ENCODE results near the gene ADGRG3. TPM values are rescaled to one million over a fixed set of nuclear protein-coding genes. Genes with fewer than 3 reads are reported as not detected.

The ADGRG3 gene
- total RNA-seq, 3 donors from 2014 or later (not counting 1 experiment from before 2014, with no cell fraction given): 16.6 to 57.3 (median 20.7) TPM

DNA sequence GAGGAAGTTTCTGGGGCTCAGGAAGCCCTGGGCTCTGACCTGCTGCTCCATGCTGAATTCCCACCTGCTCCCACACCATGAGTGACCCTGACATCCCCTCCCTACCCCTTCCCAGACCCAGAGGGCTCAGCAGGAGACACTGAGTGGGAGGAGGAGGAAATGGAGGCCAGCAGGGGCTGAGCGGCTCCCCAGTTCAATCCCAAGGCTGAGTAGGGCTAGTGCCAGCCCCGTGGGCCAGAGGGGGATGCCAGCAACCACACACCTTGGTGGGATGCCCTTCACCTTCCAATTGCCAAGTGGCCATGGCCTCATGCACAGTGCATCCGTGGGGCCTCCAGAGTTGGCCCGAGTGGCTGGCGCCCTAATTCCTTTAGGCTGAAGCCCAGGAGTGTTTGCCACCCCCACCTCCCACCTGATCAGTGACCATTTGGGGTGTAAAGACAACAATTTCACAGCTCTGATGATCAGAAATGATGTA, 1.0 kb upstream of the ADGRG3 start:
- Histone ChIP-seq H3K36me3 (ENCODE audit: control insufficient read depth, insufficient read depth, low read length) (peaks cover 37% of the 10 kb centered on the region), H3K4me1 (ENCODE audit: control insufficient read depth, insufficient read depth, low read length) (peaks cover 57% of the 10 kb centered on the region), H3K27me3 (ENCODE audit: control insufficient read depth, insufficient read depth, low read length) (no peaks in the 10 kb centered on the region), H3K4me3 (ENCODE audit: low read length) (no peak overlapping the region), H3K27ac (ENCODE audit: low read length) (peak overlapping the region; percentile 73), H3K9me3 (ENCODE audit: control insufficient read depth, insufficient read depth, low read length) (no peaks in the 10 kb centered on the region)
- Mint-ChIP-seq H3K9me3 (no peaks in the 10 kb centered on the region), H3K4me3 (peak overlapping the region; percentile 53), H3K4me1 (peaks cover 44 to 60% of the 10 kb centered on the region in 2 donors), H3K36me3 (peaks cover 13% of the 10 kb centered on the region), H3K27ac (peak overlapping the region; percentile 97 to 98), H3K27me3 (ENCODE audit: low read depth in 2 of 2) (no peaks in the 10 kb centered on the region)
- intact Hi-C loops (cut with micrococcal nuclease): loop anchor here (2.0 to 10.0 kb wide), 4 partner anchors 18 to 338 kb away; partner anchors contain the start of genes KATNB1, USB1 and ZNF319
- DNase-seq (no peak), ATAC-seq (no peak)
- TF ChIP-seq, protein P1, sequence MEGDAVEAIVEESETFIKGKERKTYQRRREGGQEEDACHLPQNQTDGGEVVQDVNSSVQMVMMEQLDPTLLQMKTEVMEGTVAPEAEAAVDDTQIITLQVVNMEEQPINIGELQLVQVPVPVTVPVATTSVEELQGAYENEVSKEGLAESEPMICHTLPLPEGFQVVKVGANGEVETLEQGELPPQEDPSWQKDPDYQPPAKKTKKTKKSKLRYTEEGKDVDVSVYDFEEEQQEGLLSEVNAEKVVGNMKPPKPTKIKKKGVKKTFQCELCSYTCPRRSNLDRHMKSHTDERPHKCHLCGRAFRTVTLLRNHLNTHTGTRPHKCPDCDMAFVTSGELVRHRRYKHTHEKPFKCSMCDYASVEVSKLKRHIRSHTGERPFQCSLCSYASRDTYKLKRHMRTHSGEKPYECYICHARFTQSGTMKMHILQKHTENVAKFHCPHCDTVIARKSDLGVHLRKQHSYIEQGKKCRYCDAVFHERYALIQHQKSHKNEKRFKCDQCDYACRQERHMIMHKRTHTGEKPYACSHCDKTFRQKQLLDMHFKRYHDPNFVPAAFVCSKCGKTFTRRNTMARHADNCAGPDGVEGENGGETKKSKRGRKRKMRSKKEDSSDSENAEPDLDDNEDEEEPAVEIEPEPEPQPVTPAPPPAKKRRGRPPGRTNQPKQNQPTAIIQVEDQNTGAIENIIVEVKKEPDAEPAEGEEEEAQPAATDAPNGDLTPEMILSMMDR (IDR thresholded peaks at IDR 0.05): no peak
- 85% methylated on average over 5 of the region's 5 CpGs for WGBS (ENCODE audit: insufficient coverage)

DNA sequence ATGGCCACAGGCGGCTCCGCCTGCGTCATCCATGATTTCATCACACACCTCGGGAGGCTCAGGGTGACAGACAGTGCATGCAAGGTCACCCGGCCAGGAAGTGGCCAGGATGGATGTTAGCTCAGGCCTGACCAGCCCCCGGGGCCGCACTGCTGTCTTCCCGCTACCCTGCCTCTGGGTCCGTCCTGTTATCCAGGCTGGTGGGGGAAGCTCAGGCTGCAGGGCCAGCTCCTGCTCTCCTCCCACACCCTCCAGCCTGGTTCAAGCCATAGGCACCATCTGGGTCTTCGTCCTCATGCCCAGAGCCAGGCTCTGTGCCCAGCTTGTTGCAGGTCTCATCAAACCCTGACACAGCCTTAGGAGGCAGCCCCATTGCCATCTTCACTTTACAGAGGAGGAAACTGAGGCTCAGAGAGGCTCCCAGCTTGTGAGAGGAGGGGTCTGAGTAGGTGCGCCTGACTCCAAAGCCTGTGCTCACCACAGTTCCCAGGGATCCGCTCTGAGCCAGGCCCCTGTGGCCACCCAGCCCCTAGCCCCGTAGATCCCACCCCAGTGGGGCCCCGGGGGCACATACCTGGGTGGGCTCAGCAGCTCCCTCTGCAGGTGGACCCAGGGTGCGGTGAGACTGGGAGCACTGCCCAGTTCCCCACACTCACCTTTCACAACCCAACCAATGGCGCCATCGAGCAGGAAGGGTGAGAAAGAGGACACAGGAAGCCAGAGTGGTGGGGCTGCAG, 412 bp upstream of the ADGRG3 start:
- no peaks in the 10 kb centered on the region for H3K27me3 ChIP-seq (ENCODE audit: control insufficient read depth, insufficient read depth, low read length)
- H3K9me3 Mint-ChIP-seq: no peaks in the 10 kb centered on the region
- ATAC-seq: peak; percentile 76 to 92 (median 82)
- H3K27ac Mint-ChIP-seq: peak overlapping the region; percentile 97 to 98
- no peaks in the 10 kb centered on the region for H3K27me3 Mint-ChIP-seq (ENCODE audit: low read depth in 2 of 2)
- peak overlapping the region; percentile 53 for H3K4me3 Mint-ChIP-seq
- TF ChIP-seq, protein P1 (IDR thresholded peaks at IDR 0.05): no peak
- no peak overlapping the region for H3K4me3 ChIP-seq (ENCODE audit: low read length)
- H3K36me3 ChIP-seq (ENCODE audit: control insufficient read depth, insufficient read depth, low read length): peaks cover 31% of the 10 kb centered on the region
- DNase-seq: peak; percentile 52 to 77
- H3K27ac ChIP-seq (ENCODE audit: low read length): peak overlapping the region; percentile 90
- no peaks in the 10 kb centered on the region for H3K9me3 ChIP-seq (ENCODE audit: control insufficient read depth, insufficient read depth, low read length)
- H3K4me1 Mint-ChIP-seq: peaks cover 38 to 54% of the 10 kb centered on the region in 2 donors
- intact Hi-C loops (cut with micrococcal nuclease): loop anchor here (2.0 to 10.0 kb wide), 4 partner anchors 19 to 337 kb away; partner anchors contain the start of genes KATNB1, USB1 and ZNF319
- 53% methylated on average over 17 of the region's 17 CpGs for WGBS (ENCODE audit: insufficient coverage)
- H3K4me1 ChIP-seq (ENCODE audit: control insufficient read depth, insufficient read depth, low read length): peaks cover 53% of the 10 kb centered on the region
- peaks cover 13% of the 10 kb centered on the region for H3K36me3 Mint-ChIP-seq

- ATAC-seq: no peak
- DNase-seq: no peak
- Mint-ChIP-seq H3K36me3 (peaks cover 13% of the 10 kb centered on the region), H3K27ac (peak overlapping the region; percentile 97 to 98), H3K9me3 (no peaks in the 10 kb centered on the region), H3K4me3 (peak overlapping the region; percentile 84), H3K4me1 (peaks cover 38 to 57% of the 10 kb centered on the region in 2 donors), H3K27me3 (ENCODE audit: low read depth in 2 of 2) (no peaks in the 10 kb centered on the region)
- no peak overlapping the region for H3K4me3 ChIP-seq (ENCODE audit: low read length)
- no peaks in the 10 kb centered on the region for H3K9me3 ChIP-seq (ENCODE audit: control insufficient read depth, insufficient read depth, low read length)
- peaks cover 53% of the 10 kb centered on the region for H3K4me1 ChIP-seq (ENCODE audit: control insufficient read depth, insufficient read depth, low read length)
- H3K27me3 ChIP-seq (ENCODE audit: control insufficient read depth, insufficient read depth, low read length): no peaks in the 10 kb centered on the region
- H3K27ac ChIP-seq (ENCODE audit: low read length): peak overlapping the region; percentile 90
- peaks cover 20% of the 10 kb centered on the region for H3K36me3 ChIP-seq (ENCODE audit: control insufficient read depth, insufficient read depth, low read length)
- intact Hi-C loops (cut with micrococcal nuclease): loop anchor here (5.0 to 10.0 kb wide), 2 partner anchors 143 to 336 kb away; partner anchors contain the start of genes USB1 and ZNF319
- 94% methylated on average over 20 of the region's 20 CpGs for WGBS (ENCODE audit: insufficient coverage)
- TF ChIP-seq, protein P1 (IDR thresholded peaks at IDR 0.05): no peak
Measured at GRCh38 chr16:57668630-57669475, 747 bp downstream of the ADGRG3 start.

All from natural killer cell (primary cell).